ENCODE results near the gene PLXNB1.

Gene PLXNB1

GRCh38 chr3:48369693-48370332, 60.1 kb downstream of the PLXNB1 start:
- Histone ChIP-seq H3K4me1 (ENCODE audit: insufficient read depth, low read length) (no peaks in the 10 kb centered on the region; the same call in 1 of the 2 replicates), H3K27me3 (ENCODE audit: insufficient read depth, low read length) (no peaks in the 10 kb centered on the region), H3K9me3 (ENCODE audit: insufficient read depth, low read depth, low read length) (no peaks in the 10 kb centered on the region), H3K9ac (ENCODE audit: low read depth, low read length) (no peak overlapping the region), H3K4me3 (ENCODE audit: low read length) (no peak overlapping the region), H3K27ac (ENCODE audit: low read length) (no peak overlapping the region), H3K36me3 (ENCODE audit: insufficient read depth, low read depth, low read length) (no peaks in the 10 kb centered on the region)

DNA sequence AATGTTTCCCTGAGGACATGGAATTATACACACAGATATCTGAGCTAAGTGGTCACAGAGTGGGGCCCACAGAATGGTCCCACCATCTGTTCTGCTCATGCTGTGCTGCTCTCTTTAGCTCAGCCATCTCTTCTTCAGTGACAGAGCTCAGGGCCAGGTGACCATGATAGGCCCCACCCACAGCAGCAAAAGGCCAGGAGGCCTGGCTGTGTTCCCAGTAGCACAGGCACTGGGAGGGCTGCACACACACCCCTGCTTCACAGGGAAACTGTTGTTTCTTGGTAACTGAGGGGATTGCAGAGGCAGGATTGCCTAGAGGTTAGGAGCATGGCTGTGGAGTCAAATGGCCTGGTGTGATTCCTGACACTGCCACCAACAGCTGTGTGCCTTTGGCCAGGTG, 62.7 kb downstream of the PLXNB1 start:
- Histone ChIP-seq H3K9ac (ENCODE audit: low read depth, low read length) (no peak overlapping the region), H3K4me1 (ENCODE audit: insufficient read depth, low read length) (no peaks in the 10 kb centered on the region; the same call in 1 of the 2 replicates), H3K27ac (ENCODE audit: low read length) (no peak overlapping the region), H3K36me3 (ENCODE audit: insufficient read depth, low read depth, low read length) (no peaks in the 10 kb centered on the region), H3K27me3 (ENCODE audit: insufficient read depth, low read length) (no peaks in the 10 kb centered on the region), H3K9me3 (ENCODE audit: insufficient read depth, low read depth, low read length) (peaks cover 8% of the 10 kb centered on the region), H3K4me3 (ENCODE audit: low read length) (no peak overlapping the region)

GRCh38 chr3:48364840-48365239, 65.0 kb downstream of the PLXNB1 start:
- peaks cover 11% of the 10 kb centered on the region for H3K9me3 ChIP-seq (ENCODE audit: insufficient read depth, low read depth, low read length)
- H3K27me3 ChIP-seq (ENCODE audit: insufficient read depth, low read length) = no peaks in the 10 kb centered on the region
- H3K4me3 ChIP-seq (ENCODE audit: low read length) = no peak overlapping the region
- no peak overlapping the region for H3K9ac ChIP-seq (ENCODE audit: low read depth, low read length)
- H3K27ac ChIP-seq (ENCODE audit: low read length) = no peak overlapping the region
- H3K4me1 ChIP-seq (ENCODE audit: insufficient read depth, low read length) = no peaks in the 10 kb centered on the region
- no peaks in the 10 kb centered on the region for H3K36me3 ChIP-seq (ENCODE audit: insufficient read depth, low read depth, low read length)

- Histone ChIP-seq H3K27me3 (ENCODE audit: insufficient read depth, low read length) (no peaks in the 10 kb centered on the region), H3K36me3 (ENCODE audit: insufficient read depth, low read depth, low read length) (no peaks in the 10 kb centered on the region), H3K4me1 (ENCODE audit: insufficient read depth, low read length) (no peaks in the 10 kb centered on the region), H3K9me3 (ENCODE audit: insufficient read depth, low read depth, low read length) (peaks cover 11% of the 10 kb centered on the region), H3K27ac (ENCODE audit: low read length) (no peak overlapping the region), H3K4me3 (ENCODE audit: low read length) (no peak overlapping the region), H3K9ac (ENCODE audit: low read depth, low read length) (no peak overlapping the region)
Observed at GRCh38 chr3:48361928-48362327, 68.0 kb downstream of the PLXNB1 start.

- no peak overlapping the region for H3K9ac ChIP-seq (ENCODE audit: low read depth, low read length)
- H3K27me3 ChIP-seq (ENCODE audit: insufficient read depth, low read length) = no peaks in the 10 kb centered on the region; the same call in 1 of the 2 replicates
- no peak overlapping the region for H3K27ac ChIP-seq (ENCODE audit: low read length)
- H3K4me1 ChIP-seq (ENCODE audit: insufficient read depth, low read length) = no peaks in the 10 kb centered on the region
- no peaks in the 10 kb centered on the region for H3K36me3 ChIP-seq (ENCODE audit: insufficient read depth, low read depth, low read length)
- no peaks in the 10 kb centered on the region; the same call in 1 of the 2 replicates for H3K9me3 ChIP-seq (ENCODE audit: insufficient read depth, low read depth, low read length)
- no peak overlapping the region for H3K4me3 ChIP-seq (ENCODE audit: low read length)
Observed at GRCh38 chr3:48356419-48356818, 73.5 kb downstream of the PLXNB1 start.

GRCh38 chr3:48353987-48354386, 75.9 kb downstream of the PLXNB1 start:
- no peaks in the 10 kb centered on the region for H3K36me3 ChIP-seq (ENCODE audit: insufficient read depth, low read depth, low read length)
- no peaks in the 10 kb centered on the region; the same call in 1 of the 2 replicates for H3K27me3 ChIP-seq (ENCODE audit: insufficient read depth, low read length)
- H3K27ac ChIP-seq (ENCODE audit: low read length) = no peak overlapping the region
- H3K4me3 ChIP-seq (ENCODE audit: low read length) = no peak overlapping the region
- H3K4me1 ChIP-seq (ENCODE audit: insufficient read depth, low read length) = no peaks in the 10 kb centered on the region
- no peak overlapping the region for H3K9ac ChIP-seq (ENCODE audit: low read depth, low read length)
- no peaks in the 10 kb centered on the region; the same call in 1 of the 2 replicates for H3K9me3 ChIP-seq (ENCODE audit: insufficient read depth, low read depth, low read length)
